Prostate gland (tissue), 2 donors: ENCODE measurements around the gene FARS2.
"Not testable (repeated sequence)": the region's sequence is repeated elsewhere in the genome, so short reads cannot be mapped to it uniquely, and the experiment has no call there.

Experiments
- CTCF ChIP-seq, 4 experiments: fragments of 200-600 bp in 2 of 4; fragments of 450-650 bp in 2 of 4; sonication (generic) in 2 of 4; IDR thresholded peaks; 1 replicate in 3 of 4; 2 replicates in 1 of 4; pipeline ENCODE4 v1.5.1; 2016 to 2019; ENCODE audit warnings: antibody characterized with exemption in 4 of 4, mild to moderate bottlenecking in 2 of 4, moderate library complexity in 2 of 4
- POLR2A ChIP-seq: fragments of 450-650 bp; IDR thresholded peaks from one replicate; pipeline ENCODE4 v1.6.1; 2016; ENCODE audit warnings: antibody characterized with exemption, mild to moderate bottlenecking
- POLR2AphosphoS5 ChIP-seq: sonication (generic); formaldehyde crosslinking; IDR thresholded peaks from one replicate; pipeline ENCODE4 v1.6.1; 2017; ENCODE audit warnings: antibody characterized with exemption

- TF ChIP-seq POLR2AphosphoS5; POLR2A; CTCF (IDR thresholded peaks at IDR 0.05): not testable (repeated sequence)
These were observed 437.8 kb downstream of the FARS2 start for GRCh38 chr6:5699064-5699463.
